ENCODE measurements around the gene IL17D.

DNA sequence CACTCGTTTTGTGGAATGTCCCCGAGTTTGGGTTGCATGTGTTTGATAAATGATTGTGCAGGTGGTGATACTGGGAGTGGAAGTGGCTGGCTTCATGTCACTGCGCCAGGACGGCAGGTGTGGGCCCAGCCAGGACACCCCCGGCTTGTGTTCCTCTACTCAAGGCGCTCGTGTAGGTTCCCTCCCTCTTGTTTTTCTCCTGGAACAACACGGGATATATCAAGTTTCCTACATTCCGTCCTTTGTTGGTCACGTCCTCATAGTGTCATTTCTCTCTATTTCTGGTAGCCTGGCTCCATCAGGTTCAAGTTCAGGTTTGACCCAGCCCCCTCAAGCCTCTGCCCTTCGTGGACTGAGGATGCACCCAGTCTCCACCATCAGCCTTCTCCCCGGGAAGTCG lies 16.3 kb downstream of the IL17D start:
- TF ChIP-seq, protein P1, sequence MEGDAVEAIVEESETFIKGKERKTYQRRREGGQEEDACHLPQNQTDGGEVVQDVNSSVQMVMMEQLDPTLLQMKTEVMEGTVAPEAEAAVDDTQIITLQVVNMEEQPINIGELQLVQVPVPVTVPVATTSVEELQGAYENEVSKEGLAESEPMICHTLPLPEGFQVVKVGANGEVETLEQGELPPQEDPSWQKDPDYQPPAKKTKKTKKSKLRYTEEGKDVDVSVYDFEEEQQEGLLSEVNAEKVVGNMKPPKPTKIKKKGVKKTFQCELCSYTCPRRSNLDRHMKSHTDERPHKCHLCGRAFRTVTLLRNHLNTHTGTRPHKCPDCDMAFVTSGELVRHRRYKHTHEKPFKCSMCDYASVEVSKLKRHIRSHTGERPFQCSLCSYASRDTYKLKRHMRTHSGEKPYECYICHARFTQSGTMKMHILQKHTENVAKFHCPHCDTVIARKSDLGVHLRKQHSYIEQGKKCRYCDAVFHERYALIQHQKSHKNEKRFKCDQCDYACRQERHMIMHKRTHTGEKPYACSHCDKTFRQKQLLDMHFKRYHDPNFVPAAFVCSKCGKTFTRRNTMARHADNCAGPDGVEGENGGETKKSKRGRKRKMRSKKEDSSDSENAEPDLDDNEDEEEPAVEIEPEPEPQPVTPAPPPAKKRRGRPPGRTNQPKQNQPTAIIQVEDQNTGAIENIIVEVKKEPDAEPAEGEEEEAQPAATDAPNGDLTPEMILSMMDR (IDR thresholded peaks at IDR 0.05), result no peak
- TF ChIP-seq POLR2A (IDR thresholded peaks at IDR 0.05), result no peak
